COR-L47 (cell line): ENCODE results near the gene FGFBP2.

Source experiments
- DNase-seq: peaks from one replicate; lab custom pipeline; 2025; lab: John Stamatoyannopoulos, UW

The FGFBP2 gene

GRCh38 chr4:15963001-15963451, at the start of gene FGFBP2:
Gene FGFBP2, minus strand, starts transcription at chr4:15963175. Its CDS starts 46 bp downstream, at chr4:15963129.
- DNase-seq, result peak; percentile 59

- no peak for DNase-seq
Measured at GRCh38 chr4:16011173-16011572, 48.2 kb upstream of the FGFBP2 start.

GRCh38 chr4:16009153-16009552, 46.2 kb upstream of the FGFBP2 start:
- no peak for DNase-seq

- DNase-seq, result no peak
Measured at GRCh38 chr4:16007471-16008095, 44.6 kb upstream of the FGFBP2 start.

GRCh38 chr4:16006771-16007446, 43.9 kb upstream of the FGFBP2 start:
- no peak for DNase-seq

GRCh38 chr4:16005676-16006075, 42.7 kb upstream of the FGFBP2 start:
- DNase-seq, result no peak

- peak; percentile 53 for DNase-seq
Measured at GRCh38 chr4:16001484-16001858, 38.5 kb upstream of the FGFBP2 start.

- no peak for DNase-seq
Measured at GRCh38 chr4:16000708-16001483, 37.9 kb upstream of the FGFBP2 start.

- no peak for DNase-seq
Measured at GRCh38 chr4:15996773-15997172, 33.8 kb upstream of the FGFBP2 start.

GRCh38 chr4:15995826-15996225, 32.9 kb upstream of the FGFBP2 start:
- DNase-seq, result no peak

- no peak for DNase-seq
Measured at GRCh38 chr4:15992167-15992485, 29.2 kb upstream of the FGFBP2 start.

GRCh38 chr4:15990570-15991285, 27.8 kb upstream of the FGFBP2 start:
- no peak for DNase-seq

- DNase-seq, result no peak
Measured at GRCh38 chr4:15989424-15989823, 26.4 kb upstream of the FGFBP2 start.

GRCh38 chr4:15988222-15988621, 25.2 kb upstream of the FGFBP2 start:
- no peak for DNase-seq

- no peak for DNase-seq
Measured at GRCh38 chr4:15986907-15987306, 23.9 kb upstream of the FGFBP2 start.

GRCh38 chr4:15983610-15984009, 20.6 kb upstream of the FGFBP2 start:
- DNase-seq, result no peak

GRCh38 chr4:15982842-15983524, 20.0 kb upstream of the FGFBP2 start:
- no peak for DNase-seq

GRCh38 chr4:15976456-15977447, 13.8 kb upstream of the FGFBP2 start:
- DNase-seq, result no peak

- DNase-seq, result no peak
Measured at GRCh38 chr4:15971068-15971801, 8.3 kb upstream of the FGFBP2 start.
